Raji (cell line): Measurements from ENCODE around the gene PTPRZ1.

ENCODE experiments used
- POLR2A ChIP-seq: IDR thresholded peaks from 2 replicates; pipeline ENCODE4 v1.6.1; 2011; ENCODE audit warnings: low read depth, low read length, control low read depth; ENCODE audit not compliant: insufficient read depth

PTPRZ1 gene

GRCh38 chr7:121931149-121931902 lies 58.4 kb downstream of the PTPRZ1 start:
- TF ChIP-seq POLR2A = no peak

- no peak for TF ChIP-seq POLR2A
Measured at GRCh38 chr7:121932768-121933167, 59.8 kb downstream of the PTPRZ1 start.

GRCh38 chr7:121936951-121937623 lies 64.1 kb downstream of the PTPRZ1 start:
- no peak for TF ChIP-seq POLR2A

- TF ChIP-seq POLR2A = no peak
Measured at GRCh38 chr7:121938429-121938996, 65.6 kb downstream of the PTPRZ1 start.

DNA sequence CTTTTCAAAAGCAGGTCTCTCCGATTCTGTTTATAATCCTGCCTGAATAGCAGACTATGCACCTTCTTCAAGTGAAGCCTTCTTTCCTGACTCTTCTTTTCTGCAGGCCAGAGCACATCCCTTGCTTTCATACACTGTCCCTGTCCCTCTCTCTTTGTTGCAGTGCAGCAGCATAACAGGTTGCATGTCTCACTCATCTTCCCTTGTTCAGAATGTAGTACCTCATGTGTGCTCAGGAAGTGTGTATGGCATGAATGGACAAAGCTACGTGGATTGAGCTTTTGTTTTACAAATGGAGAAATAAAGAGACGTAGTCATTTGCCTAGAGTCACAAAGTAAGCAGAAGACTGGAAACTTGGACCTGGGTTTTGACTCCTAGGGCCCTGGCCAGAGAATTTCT lies 68.0 kb downstream of the PTPRZ1 start:
- no peak for TF ChIP-seq POLR2A

DNA sequence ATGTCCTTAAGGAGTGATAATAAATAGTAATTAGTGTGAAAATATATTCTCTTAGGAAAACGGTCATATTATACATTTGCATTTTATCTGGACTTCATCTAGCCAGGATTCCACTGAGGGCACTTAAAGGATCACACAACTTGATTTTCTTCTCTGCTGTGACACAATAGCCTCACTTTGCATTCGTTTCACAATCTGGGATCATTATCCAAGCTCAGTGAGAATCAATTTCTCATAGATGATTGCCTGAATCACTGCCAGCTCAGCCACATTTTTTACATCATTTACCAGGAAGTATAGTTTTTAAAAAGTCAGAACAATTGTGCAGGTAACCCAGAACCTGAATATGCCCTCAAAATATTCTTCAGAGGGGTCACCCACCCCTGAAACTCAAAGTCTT lies 68.9 kb downstream of the PTPRZ1 start:
- TF ChIP-seq POLR2A = no peak

GRCh38 chr7:121945066-121945465 lies 72.1 kb downstream of the PTPRZ1 start:
- TF ChIP-seq POLR2A = no peak

GRCh38 chr7:121945480-121946236 lies 72.7 kb downstream of the PTPRZ1 start:
- TF ChIP-seq POLR2A = no peak

DNA sequence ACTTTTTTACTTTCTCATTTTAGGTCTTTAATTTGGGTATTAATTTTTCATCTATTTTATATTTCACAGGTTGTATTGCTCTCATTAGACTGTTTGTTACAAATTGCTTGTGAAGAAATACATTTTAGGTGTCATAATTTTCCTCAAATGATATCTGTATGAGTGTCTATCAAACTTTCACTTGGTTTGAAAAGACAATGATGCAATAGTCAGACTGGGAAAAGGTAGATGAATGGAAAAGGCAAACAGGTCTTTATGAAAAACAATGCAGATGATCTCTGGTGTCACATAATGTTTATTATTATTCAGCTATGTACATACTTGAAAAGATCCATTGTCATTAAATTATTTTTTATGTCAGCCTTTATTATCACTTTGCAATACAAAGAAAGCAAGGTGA lies 80.2 kb downstream of the PTPRZ1 start:
- no peak for TF ChIP-seq POLR2A

DNA sequence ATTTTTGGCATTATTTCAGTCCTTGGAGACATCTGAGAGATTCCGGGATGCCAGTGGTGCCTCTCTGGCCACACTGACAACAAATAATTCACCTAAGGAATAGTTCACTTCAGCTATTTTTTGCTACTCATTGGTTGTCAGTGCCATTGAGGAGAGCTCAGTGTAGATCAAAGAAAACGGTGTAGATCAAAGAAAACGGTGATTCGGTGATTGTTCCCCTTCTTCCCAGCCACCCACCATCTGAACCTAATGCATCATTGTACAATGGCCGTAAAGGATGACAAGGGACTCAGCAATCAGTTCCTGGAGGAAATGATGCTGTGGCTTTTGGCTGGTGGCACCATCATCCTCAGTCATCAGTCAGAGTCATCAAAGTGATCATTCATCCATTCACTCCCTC lies 80.6 kb downstream of the PTPRZ1 start:
- TF ChIP-seq POLR2A = no peak

- no peak for TF ChIP-seq POLR2A
Measured at GRCh38 chr7:121954803-121955202, 81.8 kb downstream of the PTPRZ1 start.

DNA sequence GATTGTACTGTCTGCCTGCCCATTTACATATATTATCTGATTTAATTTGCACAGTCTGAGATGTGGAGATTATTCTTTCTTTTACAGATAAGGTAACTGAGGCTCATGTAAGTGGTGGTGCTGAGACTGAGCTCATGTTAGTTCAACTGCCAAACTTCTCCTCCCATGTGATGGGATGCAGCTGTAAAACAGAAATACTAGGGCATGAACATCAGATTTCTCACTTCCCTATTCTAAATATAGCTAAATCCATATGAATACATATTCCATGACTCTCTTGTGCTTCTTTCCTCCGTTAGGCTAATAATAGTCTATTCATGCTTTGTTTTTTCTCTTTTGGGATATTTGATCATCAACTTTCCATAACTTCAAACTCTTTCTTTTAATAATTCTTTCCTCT lies 84.7 kb downstream of the PTPRZ1 start:
- TF ChIP-seq POLR2A = no peak

DNA sequence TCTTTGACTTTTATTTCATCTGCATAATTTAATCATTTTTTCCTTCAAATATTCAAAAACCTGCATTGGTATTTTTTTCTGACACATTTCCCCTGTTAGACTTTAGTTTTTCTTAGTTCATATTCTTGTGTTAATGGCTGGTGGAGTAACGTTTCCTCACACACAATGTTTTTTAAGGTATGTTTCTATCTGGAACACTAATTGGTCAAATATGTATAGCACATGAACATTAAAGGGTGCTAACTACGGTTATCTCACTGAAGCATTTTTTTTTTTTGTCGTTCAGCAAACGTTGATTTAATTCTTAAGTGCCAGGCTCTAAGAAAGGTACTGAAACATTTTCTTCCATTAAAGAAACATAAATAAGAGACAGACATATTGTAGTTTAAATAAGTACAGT lies 87.7 kb downstream of the PTPRZ1 start:
- no peak for TF ChIP-seq POLR2A

DNA sequence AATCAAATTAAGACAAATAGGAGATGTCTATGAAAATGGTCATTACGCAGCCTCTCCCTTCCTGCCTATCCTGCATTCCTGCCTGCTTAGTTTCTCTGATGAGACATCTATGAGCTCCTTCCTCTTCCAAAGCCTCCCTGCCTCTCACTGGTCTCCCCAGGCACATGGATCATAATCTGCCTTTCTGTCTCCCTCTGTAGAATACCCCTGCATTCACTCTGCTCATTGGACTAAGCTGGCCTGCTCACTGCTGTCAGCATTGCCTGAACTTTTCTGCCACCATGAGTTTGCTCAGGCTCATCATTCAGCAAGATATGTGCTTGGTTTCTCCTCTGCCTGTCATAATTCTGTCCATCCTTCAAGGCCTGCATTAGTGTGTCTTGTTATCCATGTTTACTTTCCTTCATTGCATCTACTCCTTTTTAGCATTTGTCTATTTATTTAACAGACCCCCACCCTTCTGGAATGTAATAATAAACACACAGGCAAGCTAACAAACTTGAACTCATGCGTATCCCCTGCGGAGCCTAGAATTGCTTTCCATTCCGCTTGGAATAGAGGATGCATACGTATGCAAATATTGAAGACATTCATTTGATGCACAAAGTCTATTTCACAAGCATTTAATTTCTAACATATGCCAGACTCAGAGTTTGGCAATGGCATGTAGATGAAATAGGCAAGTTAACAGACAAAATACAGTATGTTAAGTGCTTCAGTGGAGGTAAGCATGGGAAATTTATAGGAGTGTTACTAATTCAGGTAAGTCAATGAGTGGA lies 88.3 kb downstream of the PTPRZ1 start:
- TF ChIP-seq POLR2A = no peak
